Epithelial cell of esophagus (primary cell): ENCODE measurements around the gene KDM4B.

Experiments
- DNase-seq: peaks from one replicate; pipeline ENCODE4 v3.0.0; 2010; ENCODE audit warnings: low read depth
- H3K4me3 ChIP-seq: 2 replicates; pipeline ENCODE4 v1.5.1; 2011; ENCODE audit warnings: mild to moderate bottlenecking, low read length, control low read depth
- CTCF ChIP-seq: IDR thresholded peaks from 2 replicates; pipeline ENCODE4 v1.5.1; 2011; ENCODE audit warnings: low read depth, mild to moderate bottlenecking, low read length, control low read depth, inconsistent platforms; ENCODE audit not compliant: insufficient read depth; ENCODE audit errors: missing control alignments

KDM4B gene

DNA sequence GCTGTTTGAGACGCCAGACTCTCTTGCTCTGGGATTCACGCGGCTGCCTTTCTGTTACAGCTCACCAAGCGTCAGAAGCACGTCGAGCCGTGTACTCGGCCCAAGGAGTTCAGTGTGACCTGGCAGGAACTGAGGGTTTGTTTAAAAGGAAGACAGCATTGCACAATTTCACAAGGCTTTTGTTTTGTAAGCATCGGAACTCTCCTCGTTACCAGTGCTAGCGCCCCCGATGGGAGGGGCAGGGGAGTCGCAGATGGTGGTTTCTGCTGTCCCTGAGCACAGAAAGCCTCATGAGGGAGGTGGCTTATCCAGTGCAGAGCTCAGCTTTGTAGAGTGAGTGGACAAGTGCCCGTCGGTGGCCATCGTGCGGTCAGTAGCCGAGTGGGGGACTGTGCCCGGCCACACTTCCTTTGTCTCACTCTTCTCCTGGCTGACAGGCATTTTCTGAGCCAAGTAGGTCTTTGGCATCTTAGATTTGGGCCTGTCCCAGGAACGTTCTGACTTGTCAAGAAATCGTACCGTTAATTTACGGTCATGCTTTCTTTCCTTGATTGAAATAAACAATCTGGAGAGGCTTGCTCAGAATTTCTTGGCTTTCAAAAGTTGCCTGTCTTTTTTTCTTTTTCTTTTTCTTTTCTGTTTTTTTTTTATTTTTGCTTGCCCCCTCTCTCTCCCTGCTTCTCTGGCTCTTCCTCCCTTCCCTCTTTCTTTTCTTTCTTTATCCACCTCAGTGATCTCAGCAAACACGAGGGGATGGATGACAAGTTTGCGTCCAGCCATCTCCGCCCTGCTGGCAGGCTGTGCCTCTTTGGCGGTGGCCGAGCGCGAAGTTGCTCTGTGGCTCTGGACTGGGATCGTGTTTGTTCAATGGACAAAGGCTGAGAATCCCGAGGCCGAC lies 7.7 kb downstream of the KDM4B start:
- peak; percentile 70 for TF ChIP-seq CTCF
- H3K4me3 ChIP-seq = no peak overlapping the region
- peak; percentile 93 for DNase-seq

- DNase-seq = peak; percentile 72
- no peak for TF ChIP-seq CTCF
- no peak overlapping the region for H3K4me3 ChIP-seq
These were observed 8.6 kb downstream of the KDM4B start for GRCh38 chr19:4977299-4978174.

- no peak for TF ChIP-seq CTCF
- no peak overlapping the region for H3K4me3 ChIP-seq
- DNase-seq = no peak
These were observed 10.4 kb downstream of the KDM4B start for GRCh38 chr19:4979211-4979807.

DNA sequence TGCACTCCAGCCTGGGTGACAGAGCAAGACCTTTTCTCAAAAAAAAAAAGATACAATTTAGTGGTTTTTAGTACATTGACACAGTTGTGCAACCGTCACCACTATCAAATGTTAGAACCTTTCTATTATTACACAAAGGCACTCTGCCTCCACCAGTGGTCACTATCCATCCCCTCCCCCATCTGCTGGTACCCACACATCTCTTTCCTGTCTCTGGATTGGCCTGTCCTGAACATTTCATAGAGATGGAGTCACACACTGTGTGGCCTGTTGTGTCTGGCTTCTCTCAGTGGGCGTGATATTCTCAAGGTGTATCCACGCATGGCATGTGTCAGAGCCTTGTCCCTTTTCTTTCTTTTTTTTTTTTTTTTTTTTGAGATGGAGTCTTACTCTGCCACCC lies 11.2 kb downstream of the KDM4B start:
- no peak for TF ChIP-seq CTCF
- H3K4me3 ChIP-seq = no peak overlapping the region
- DNase-seq = peak; percentile 40

- H3K4me3 ChIP-seq = no peak overlapping the region
- DNase-seq = no peak
- TF ChIP-seq CTCF = no peak
These were observed 12.1 kb downstream of the KDM4B start for GRCh38 chr19:4980838-4981680.

DNA sequence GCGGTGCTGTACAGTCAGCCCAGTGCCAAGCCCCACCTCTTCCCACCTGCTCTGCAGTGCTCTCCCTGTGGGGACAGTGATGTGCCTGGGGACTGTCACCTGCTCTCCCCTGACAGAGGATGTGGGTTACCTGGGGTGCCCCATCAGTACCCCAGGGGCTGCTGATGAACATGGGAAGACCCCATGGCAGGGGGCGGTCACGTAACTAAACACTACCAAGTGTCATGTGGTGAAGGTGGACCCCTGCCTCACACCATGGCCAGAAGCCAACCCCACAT lies 12.7 kb downstream of the KDM4B start:
- no peak for TF ChIP-seq CTCF
- no peak for DNase-seq
- no peak overlapping the region for H3K4me3 ChIP-seq
